GM19397 (cell line): ENCODE data around the gene MEIS3.

Source experiments
- ATAC-seq: cut with Tn5 transposase; IDR thresholded peaks from one replicate; pipeline ENCODE4 v1.9.1; 2021; ENCODE audit warnings: mild to moderate bottlenecking, moderate library complexity; ENCODE audit not compliant: unreplicated experiment

The MEIS3 gene

DNA sequence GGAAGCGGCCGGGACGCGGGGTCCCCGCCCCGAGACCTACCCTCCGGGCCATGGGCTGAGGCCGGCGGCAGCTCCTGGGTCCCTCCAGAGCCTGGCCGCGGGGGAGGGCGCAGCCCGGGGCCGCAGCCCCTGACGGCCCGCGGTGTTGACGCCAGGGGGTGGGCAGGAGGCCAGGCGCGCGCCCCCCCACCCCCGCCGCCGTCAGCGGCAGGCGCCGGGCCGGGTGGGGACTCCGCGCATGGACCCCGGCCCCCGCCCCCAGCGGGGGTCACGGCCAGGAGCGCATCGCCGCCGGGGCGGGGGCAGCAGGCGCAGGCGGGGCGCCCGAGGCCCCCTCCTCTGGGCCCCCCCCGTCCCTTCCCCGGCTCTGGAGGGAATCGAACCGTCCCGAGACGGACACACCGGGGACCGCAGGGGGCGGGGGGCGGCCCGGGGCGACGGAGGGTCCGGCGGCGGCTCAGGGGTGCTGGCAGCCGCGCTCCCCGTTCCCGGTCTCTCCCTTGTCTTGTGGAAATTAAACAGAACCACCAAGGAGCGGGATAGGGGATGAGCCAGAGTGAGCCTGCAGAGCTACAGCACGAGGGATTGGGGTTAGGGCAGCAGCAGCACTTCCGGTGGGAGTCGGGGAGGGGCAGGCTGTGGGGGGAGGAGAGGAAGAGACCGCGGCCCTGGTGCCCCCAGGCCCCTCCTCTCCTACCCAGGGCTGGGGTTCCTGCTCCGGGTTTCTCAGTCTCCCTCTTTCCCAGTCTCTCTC lies at the start of gene MEIS3:
Gene MEIS3, minus strand, starts transcription at position 498 of the 754 bp plus-strand sequence. Its CDS starts 446 bp downstream, at position 52.
- ATAC-seq, result no peak

DNA sequence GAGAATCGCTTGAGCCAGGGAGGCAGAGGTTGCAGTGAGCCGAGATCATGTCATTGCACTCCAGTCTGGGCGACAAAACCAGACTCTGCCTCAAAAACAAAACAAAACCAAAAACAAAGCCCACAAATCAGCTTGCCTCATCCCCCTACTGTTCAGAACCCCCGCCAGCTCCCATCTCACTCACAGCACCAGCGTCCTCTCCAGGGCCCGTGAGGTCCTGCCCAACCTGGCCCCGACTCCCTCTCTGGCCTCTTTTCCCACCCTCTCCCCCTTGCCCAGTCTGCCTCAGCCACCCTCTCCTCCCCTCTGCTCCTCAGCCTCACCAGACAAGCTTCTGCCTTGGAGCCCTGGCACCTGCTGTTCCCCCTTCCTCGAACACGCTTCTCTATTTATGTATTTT lies 48.6 kb upstream of the MEIS3 start:
- ATAC-seq, result no peak

DNA sequence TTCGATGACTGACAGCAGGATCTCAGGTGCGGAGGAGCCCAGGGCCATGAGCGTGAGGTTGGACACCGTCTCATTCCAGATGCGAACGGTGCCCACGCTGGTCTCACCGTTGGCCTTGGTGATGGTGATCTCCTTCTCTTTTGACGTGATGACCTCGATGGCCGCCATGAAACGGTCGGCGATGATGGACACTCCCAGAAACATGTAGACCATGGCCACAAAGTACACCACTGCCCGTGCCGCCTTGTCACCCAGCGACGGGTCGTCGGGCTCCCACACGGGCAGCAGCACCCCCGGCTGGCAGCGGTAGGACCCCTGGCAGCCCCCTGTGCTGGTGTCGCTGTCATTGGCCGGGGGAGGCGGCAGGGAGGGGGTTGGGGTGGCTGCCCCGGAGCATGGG lies 46.6 kb upstream of the MEIS3 start:
- no peak for ATAC-seq

DNA sequence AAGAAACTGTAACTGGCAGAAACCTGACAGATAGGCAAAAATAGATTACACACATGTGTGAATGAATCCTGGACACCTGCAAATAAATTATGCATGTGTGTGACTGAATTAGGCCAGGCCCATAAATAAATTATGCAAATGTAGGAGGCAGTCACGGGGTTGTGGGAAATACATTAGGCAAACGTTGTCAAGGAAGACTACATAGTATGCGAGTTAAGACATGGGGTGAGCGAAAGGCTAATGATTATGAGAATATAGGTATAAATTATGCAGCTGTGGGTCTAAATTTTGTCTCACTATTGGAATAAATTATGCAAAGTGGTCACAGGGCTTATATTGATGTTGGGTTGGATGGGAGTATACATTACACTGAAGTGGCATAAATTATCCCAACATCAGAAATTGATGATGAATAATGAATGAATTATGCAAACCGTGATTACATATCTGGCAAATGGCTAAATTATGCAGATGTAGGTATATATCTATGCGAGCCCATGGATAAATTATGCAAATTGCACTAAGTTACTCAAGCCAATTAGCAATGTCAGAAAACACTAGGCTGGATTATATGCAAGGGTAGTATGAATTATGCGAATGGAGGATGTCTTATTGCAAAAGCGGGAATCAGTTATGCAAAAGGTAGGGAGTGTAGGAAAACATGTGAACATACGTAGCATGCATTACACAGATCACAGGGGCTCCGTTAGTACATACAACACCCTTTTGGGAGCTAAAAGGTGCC lies 45.5 kb upstream of the MEIS3 start:
- ATAC-seq, result no peak

DNA sequence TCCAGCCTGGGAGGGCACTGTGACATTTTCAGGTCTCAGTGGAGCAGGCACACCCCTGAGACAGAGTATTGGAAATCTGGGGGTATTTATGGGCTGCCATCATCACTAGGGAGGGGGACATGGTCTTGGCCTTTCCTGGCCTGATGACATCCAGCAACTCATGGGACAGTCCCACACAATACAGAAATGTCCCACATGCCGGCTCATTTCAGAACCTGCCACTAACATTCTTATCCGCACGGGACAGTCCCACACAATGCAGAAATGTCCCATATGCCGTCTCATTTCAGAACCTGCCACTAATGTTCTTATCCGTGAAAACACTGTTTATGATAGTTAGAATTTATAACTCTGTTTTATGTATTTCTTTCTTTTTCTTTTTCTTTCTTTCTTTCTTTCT lies 42.5 kb upstream of the MEIS3 start:
- no peak for ATAC-seq

DNA sequence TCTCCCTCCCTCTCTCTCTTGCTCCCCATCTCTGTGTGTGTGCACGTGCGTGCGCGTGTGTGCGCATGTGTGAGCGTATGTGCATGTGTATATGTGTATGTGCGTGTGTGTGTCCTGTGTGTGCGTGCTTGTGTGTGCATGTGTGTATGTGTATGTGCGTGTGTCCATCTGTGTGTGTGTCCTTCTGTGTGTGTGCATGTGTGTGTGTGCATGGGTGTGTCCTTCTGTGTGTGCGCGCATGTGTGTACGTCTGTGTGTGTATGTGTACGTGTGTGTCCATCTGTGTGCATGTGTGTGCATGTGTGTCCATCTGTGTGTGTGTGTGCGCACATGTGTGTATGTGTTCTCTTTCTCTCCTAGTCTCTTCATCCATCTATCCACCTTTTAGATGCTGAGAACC lies 40.1 kb upstream of the MEIS3 start:
- ATAC-seq, result no peak

DNA sequence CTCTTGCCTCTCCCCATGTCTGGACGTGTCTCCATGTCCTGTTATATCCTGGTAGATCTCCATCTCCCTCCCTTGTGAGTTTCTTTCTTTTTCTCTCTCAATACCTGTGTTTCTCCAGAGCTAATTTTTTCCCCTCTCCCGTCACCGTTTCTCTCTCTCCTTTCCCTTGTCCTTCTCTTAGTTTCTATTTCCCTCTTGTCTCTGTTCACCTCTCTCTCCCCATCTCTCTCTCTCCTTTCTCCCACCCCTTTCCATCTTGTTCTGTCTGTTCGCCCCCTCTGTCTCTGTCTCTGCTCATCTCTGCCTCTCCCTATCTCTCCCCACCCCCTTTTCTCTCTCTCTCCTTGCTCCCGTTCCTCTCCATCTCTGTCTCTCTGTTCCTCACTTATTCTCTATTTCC lies 39.3 kb upstream of the MEIS3 start:
- no peak for ATAC-seq

DNA sequence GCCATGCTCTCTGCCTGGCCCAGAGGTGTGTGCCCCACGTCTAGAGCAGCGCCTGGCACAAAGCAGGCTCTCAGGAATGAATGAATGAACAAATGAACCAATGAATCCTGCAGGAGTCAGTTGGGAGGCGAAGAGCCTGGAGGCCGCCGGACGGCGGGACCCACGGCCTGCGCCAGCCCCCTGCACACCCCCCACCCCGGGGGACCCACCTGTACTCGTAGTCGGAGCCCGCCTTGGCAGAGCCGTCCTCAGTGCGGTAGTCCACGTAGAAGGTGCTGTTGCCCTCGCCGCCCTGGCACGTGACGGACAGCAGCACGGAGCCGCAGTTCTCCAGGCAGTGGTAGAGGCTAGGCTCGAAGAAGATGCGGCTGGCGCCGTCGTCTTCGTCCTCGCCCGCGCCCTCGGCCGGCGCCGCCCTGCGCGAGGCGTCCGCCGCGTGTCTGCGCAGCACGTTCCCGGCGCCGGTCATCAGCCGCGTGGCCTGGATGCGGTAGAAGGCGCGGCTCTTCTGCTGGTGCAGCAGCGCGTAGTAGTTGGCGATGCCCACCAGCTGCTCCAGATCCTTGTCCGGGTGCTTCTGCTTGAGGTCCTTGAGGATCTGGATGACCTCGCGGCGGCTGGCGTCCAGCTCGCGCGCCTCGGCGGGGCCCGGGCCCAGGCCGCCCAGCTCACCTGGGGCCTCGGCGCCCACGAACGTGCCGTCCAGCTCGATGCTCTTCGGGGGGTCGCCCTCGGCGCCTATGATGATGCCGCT lies 37.6 kb upstream of the MEIS3 start:
- ATAC-seq, result no peak

DNA sequence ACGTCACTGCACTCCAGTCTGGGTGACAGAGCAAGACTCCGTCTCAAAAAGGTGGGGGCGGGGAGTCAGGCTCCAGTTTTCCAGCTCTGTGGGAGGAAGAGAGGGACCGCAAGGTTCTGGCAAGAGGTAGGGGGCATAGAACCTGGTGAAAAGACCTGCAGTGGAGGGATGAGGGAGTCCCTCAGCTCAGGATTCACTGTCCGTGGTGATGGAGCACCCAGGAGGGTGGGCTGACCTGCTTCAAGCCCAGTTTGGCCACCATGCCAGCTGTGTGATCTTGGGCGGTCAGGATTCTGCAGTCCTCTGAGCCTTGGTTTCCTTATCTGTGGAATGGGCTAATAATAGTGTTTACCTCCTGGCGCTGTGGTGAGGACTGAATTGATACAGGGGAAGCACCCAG lies 31.2 kb upstream of the MEIS3 start:
- no peak for ATAC-seq

DNA sequence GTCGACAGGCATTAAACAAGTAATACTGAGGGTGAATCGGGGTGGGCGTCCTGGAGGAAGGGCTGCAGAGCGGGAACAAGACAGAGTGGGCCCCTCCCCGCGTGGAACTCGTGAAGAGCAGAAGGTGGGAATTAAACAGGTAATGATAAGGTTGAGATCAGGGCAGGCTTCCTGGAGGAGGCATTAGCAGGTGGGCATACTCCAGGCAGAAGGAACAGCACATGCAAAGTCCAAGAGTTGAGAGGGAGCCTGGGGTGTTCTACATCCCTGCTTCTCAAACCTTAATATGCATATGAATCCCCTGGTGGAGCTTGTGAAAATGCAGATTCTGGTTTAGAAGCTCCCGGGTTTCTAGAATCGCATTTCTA lies 29.0 kb upstream of the MEIS3 start:
- no peak for ATAC-seq

DNA sequence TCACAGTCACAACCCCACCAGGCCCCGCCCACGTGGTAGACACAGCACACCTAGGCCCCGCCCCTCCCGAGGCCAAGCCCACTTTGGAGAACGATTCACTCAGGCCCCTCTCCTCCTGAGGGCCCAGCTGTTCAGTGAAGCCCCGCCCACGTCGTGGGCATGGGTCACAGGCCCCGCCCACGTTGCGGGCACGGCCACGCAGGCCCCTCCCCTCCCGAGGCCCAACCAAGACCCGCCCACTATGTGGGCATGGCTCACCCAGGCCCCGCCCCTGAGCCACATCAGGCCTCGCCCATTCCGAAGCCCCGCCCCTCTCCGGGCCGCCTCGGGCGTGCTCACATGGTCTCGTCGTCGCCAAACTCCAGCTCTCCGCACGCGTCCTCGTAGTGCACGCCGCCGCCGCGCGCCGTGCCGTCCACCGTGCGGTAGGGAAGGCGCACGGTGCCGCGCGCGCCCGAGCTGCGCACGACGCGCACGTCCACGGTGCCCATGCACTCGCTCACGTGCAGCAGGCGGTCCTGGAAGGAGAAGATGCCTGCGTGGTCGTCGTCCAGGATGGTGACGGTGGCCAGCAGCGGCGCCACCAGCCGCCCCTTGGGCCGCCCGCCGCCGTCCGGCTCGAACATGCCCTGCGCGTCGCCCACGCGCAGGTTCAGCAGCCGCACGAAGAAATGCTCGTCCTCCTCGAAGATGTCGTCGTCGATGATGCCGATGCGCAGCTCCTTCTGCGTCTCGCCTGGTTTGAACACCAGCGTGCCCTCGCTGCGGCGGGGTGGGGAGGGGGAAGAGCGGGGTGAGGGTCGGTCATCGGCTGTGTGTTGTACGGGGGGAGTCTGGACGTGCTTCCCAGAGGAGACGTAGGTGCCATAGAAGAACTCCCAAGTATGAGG lies 28.4 kb upstream of the MEIS3 start:
- ATAC-seq, result no peak

DNA sequence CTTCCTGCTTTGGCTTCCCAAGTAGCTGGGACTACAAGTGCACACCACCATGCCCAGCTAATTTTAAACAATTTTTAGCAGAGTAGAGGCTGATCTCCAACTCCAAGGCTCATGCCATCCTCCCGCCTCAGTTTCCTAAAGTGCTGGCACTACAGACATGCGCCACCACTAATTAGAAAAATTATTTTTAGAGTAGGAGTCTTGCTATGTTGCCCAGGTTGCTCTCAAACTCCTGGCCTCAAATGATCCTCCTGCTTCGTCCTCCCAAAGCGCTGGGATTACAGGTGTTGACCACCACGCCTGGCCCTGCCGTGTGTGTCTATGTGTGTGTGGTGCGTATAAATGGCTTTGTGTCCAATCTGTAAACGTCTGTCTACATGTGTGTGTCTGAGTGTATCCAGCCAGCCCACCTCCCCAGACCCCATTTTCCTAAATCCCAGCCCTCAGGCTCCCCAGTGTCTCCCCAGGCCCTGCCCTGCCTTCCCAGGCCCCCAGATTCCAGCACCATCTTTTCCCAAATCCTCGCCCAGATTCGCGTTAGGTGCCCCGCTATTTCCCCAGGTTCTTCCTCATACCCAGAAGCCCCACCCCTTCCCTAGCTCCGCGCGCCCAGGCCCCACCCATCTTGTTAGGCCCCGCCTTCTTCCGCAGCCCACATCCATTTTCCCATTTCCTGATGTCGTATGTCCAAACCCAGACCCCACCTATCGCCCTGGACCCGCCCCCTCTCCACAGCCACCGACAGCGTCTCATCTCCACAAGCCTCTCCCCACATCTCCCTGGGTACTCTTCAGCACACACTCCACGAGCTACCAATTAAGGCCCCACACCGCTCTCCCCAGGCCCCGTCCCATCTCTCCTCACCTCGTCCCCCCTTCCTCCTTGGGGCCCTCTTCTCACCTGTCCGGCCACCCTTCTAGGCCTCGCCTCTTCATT lies 27.5 kb upstream of the MEIS3 start:
- no peak for ATAC-seq

DNA sequence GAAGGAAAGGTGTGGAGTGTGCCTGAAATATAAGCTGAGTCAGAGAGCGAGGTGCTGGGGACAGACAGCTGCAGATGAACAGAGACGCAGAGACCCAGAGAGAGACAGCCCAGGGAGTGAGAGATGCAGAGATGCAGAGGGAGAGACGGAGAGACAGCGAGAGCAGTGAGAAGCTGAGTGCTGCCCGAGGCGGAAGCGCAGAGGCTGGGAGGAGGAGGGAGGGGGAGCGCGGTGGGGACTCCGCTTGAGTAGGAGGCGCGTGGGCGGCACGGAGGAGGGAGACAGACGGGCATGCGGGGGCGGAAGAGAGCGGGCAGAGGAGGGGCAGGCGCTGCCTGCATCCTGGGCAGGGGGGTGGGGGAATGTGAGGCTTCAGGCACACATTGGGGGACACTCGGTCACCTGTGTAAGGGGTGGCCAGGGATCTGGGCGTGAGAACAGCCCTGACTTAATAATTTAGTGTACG lies 26.6 kb upstream of the MEIS3 start:
- no peak for ATAC-seq

DNA sequence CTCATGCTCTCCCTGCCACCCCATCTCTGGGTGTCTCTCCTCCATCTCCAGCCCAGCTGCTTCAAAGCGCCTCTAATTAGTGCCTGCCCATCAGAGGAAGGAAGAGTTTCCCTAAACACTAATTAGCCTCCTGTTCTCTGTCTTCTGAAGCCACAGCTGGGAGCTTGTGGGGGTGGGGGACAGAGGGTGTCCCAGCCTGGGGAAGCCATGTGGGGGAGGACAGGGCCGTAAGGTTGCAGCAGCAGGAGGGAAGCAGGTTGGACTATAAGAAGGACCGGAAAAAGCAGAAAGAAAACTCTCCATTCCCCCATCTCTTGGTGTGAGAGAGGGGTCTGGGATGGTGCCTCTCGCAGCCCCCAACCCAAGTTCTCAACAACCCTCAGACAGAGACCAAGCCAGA lies 26.2 kb upstream of the MEIS3 start:
- no peak for ATAC-seq

DNA sequence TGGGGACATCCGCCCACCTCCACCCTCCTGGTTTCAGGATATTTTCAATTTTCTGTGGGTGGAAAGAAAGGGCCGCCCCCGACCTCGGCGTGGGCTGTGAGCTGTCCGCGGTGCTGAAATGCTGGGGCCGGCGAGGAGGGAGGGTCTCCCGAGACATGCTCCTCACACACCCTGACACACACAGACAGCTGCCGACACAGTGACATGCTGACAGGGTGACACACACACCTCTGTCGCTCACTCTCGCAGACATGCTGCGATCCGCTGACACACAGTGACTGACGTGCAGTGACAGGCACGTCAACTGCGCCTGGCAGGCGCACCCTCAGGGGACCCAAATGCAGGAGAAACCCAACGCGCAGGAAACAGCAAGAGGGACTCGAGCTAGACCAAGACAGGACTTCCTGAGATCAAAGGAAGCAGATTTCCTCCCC lies 25.1 kb upstream of the MEIS3 start:
- ATAC-seq, result no peak

DNA sequence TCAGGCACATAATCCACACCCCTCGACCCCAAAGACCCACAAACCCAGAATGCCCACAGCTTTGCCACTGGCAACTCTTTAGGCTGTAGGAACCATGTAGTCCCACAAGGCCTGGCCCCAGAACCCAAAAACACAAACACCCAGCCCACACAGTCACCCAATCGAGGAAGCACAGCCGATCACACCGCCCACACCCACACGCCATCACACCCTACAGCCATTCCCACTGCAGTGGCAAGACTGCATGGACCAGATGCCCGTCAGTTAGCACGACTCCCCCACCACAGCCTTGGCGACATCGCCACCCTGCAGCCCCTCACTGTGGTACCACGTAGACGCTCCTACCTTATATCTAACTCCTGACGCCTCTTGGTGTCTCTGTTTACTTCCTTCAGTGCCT lies 24.0 kb upstream of the MEIS3 start:
- no peak for ATAC-seq

DNA sequence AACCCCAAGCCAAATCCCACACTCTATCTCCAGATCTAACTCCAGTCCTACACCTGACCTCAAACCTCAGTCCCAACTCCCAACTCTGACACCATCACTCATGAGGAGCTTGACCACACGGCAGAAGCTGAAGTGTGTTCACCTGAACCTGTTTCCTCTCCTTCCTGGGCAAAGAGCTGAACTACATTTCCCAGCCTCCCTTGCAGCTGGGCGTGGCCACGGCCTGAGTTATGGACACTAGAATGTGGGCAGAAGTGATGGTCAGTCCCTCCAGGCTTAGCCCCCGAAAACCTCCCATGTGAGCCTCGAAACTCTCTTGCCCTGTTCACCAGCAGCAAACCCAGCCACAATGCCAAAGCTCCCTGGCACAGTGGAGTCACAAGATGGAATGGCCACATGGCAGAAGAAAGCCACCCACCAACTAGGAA lies 19.5 kb upstream of the MEIS3 start:
- no peak for ATAC-seq

DNA sequence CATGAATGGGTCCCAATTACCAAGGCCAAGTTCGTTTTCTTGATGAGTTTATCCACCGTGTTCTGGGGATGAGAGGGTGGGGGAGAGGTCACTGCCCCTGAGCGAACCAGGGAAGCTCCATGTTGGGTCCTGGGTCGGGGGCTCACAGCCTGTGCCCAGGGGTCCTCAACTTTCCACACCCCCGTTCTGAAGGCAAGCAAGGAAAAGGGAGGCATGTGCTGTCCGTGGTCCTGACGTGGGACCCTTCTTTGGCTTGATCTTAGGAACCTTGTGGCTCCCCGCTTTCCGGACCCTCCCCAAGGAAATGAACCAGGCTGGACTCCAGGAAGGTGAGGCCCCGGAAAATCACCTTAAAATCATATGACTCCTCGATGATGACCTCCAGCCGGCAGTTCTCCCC lies 18.2 kb upstream of the MEIS3 start:
- ATAC-seq, result no peak

DNA sequence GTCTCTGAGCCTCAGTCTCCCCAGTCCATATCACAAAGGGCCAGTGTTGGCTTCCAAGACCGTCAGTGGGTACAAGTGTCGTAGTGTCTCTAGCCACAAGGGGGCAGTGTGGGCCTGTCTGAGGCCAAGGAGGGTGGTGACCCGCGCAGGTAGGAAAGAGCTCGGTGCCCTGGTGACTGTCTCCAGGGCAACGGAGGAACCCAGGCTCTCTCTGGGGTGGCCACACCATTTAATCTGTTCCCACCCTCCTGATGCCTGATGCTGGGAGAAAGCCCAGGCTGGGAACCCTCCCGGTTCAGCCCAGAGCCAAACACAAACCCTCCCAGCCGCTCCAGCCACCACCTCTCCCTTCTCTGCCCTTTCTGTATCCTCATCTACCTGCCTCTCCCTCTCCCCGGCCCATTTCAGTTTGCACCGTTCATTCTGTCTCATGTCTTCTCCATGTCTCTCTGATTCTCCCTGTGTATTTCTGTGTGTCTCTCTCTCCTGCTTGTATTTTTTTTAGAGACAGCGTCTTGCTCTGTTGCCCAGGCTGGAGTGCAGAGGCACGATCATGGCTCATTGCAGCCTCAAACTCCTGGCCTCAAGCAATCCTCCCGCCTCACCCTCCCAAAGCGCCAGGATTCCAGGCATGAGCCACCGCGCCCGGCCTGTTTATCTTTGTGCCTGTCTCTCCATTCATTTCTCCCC lies 17.5 kb upstream of the MEIS3 start:
- no peak for ATAC-seq
